HG03135 (cell line): ENCODE results near the gene ZFYVE27.
A peak's percentile ranks its signal among the peaks of the same experiment; 100 is the strongest.

Experiments
- ATAC-seq: cut with Tn5 transposase; IDR thresholded peaks from one replicate; pipeline ENCODE4 v1.9.1; 2021; ENCODE audit warnings: mild to moderate bottlenecking, moderate library complexity; ENCODE audit not compliant: unreplicated experiment

The ZFYVE27 gene

GRCh38 chr10:97714401-97715258 lies 22.3 kb upstream of the ZFYVE27 start:
- peak; percentile 47 for ATAC-seq

- no peak for ATAC-seq
These were observed 21.6 kb upstream of the ZFYVE27 start for GRCh38 chr10:97715259-97715874.

- no peak for ATAC-seq
These were observed 19.3 kb upstream of the ZFYVE27 start for GRCh38 chr10:97717627-97718026.

- ATAC-seq = no peak
These were observed 18.8 kb upstream of the ZFYVE27 start for GRCh38 chr10:97718178-97718577.

GRCh38 chr10:97718659-97719142 lies 18.2 kb upstream of the ZFYVE27 start:
- ATAC-seq = no peak

GRCh38 chr10:97719602-97720001 lies 17.3 kb upstream of the ZFYVE27 start:
- ATAC-seq = no peak

- ATAC-seq = no peak
These were observed 14.8 kb upstream of the ZFYVE27 start for GRCh38 chr10:97721871-97722780.

GRCh38 chr10:97723001-97723400 lies 13.9 kb upstream of the ZFYVE27 start:
- no peak for ATAC-seq

GRCh38 chr10:97724341-97724941 lies 12.5 kb upstream of the ZFYVE27 start:
- no peak for ATAC-seq

GRCh38 chr10:97726636-97727178 lies 10.2 kb upstream of the ZFYVE27 start:
- no peak for ATAC-seq

GRCh38 chr10:97729014-97729413 lies 7.9 kb upstream of the ZFYVE27 start:
- ATAC-seq = no peak

GRCh38 chr10:97731346-97732051 lies 5.4 kb upstream of the ZFYVE27 start:
- ATAC-seq = no peak

GRCh38 chr10:97732052-97732359 lies 4.9 kb upstream of the ZFYVE27 start:
- no peak for ATAC-seq

GRCh38 chr10:97733256-97733655 lies 3.7 kb upstream of the ZFYVE27 start:
- no peak for ATAC-seq

- ATAC-seq = no peak
These were observed 2.9 kb upstream of the ZFYVE27 start for GRCh38 chr10:97734021-97734420.

GRCh38 chr10:97736403-97736901 lies 476 bp upstream of the ZFYVE27 start:
- peak; percentile 4 for ATAC-seq

GRCh38 chr10:97737770-97738265 lies 890 bp downstream of the ZFYVE27 start:
- peak; percentile 10 for ATAC-seq

GRCh38 chr10:97738616-97739015 lies 1.7 kb downstream of the ZFYVE27 start:
- ATAC-seq = no peak

GRCh38 chr10:97740613-97741012 lies 3.7 kb downstream of the ZFYVE27 start:
- no peak for ATAC-seq
